Keratinocyte (primary cell): Measurements from ENCODE around the gene MCUB. TPM values are rescaled to one million over a fixed set of nuclear protein-coding genes. Genes with fewer than 3 reads are reported as not detected.

Source experiments
- DNase-seq: peaks from one replicate; pipeline ENCODE4 v3.0.0-alpha.2; 2011; ENCODE audit warnings: low read depth, missing footprints, low spot score
- FAIRE-seq: peaks from 2 replicates; lab custom pipeline; 2011; peaks lifted over from hg19 to GRCh38; lab: Jason Lieb, UNC
- H2AFZ ChIP-seq: 2 replicates; pipeline ENCODE4 v1.6.0; 2012; ENCODE audit warnings: low read length, control low read depth, inconsistent platforms; ENCODE audit not compliant: control insufficient read depth
- H3K27ac ChIP-seq: 2 replicates; pipeline ENCODE4 v1.5.1; 2011; ENCODE audit warnings: low read length; ENCODE audit not compliant: control insufficient read depth, insufficient read depth
- H3K27me3 ChIP-seq: 3 replicates; pipeline ENCODE4 v1.6.0; 2011; ENCODE audit warnings: low read length; ENCODE audit not compliant: control insufficient read depth, insufficient read depth; ENCODE audit errors: extremely low read depth
- H3K36me3 ChIP-seq, 2 experiments: 2 replicates in 1 of 2; 3 replicates in 1 of 2; pipeline ENCODE4 v1.5.1; 2011; ENCODE audit warnings: low read length in 2 of 2, mild to moderate bottlenecking in 1 of 2; ENCODE audit not compliant: control insufficient read depth in 2 of 2, insufficient read depth in 2 of 2; ENCODE audit errors: extremely low read depth in 1 of 2
- H3K4me1 ChIP-seq: 3 replicates; pipeline ENCODE4 v1.5.1; 2011; ENCODE audit warnings: low read length; ENCODE audit not compliant: control insufficient read depth, insufficient read depth; ENCODE audit errors: extremely low read depth
- H3K4me2 ChIP-seq: 3 replicates; pipeline ENCODE4 v1.6.0; 2011; ENCODE audit warnings: low read depth, low read length; ENCODE audit not compliant: control insufficient read depth, insufficient read depth; ENCODE audit errors: extremely low read depth
- H3K4me3 ChIP-seq, 3 experiments: fragments of 200-600 bp in 1 of 3; sonication (generic) in 1 of 3; 2 replicates in 2 of 3; 3 replicates in 1 of 3; pipeline ENCODE4 v1.5.1; 2011 to 2016; ENCODE audit warnings: low read length in 3 of 3, mild to moderate bottlenecking in 3 of 3, control low read depth in 2 of 3, inconsistent platforms in 1 of 3, low read depth in 1 of 3, mixed read lengths in 1 of 3, mixed run types in 1 of 3, moderate library complexity in 1 of 3; ENCODE audit not compliant: control insufficient read depth in 2 of 3, insufficient read depth in 2 of 3; ENCODE audit errors: extremely low read depth in 1 of 3
- H3K79me2 ChIP-seq: 2 replicates; pipeline ENCODE4 v1.6.0; 2012; ENCODE audit warnings: low read length; ENCODE audit not compliant: control insufficient read depth, insufficient read depth
- H3K9ac ChIP-seq: 3 replicates; pipeline ENCODE4 v1.6.0; 2011; ENCODE audit warnings: low read length; ENCODE audit not compliant: control insufficient read depth, insufficient read depth; ENCODE audit errors: extremely low read depth
- H3K9me1 ChIP-seq: 3 replicates; pipeline ENCODE4 v1.6.0; 2011; ENCODE audit warnings: low read length; ENCODE audit not compliant: control insufficient read depth, insufficient read depth; ENCODE audit errors: extremely low read depth
- H3K9me3 ChIP-seq: 2 replicates; pipeline ENCODE4 v1.5.1; 2012; ENCODE audit warnings: low read depth, low read length; ENCODE audit not compliant: control insufficient read depth
- H4K20me1 ChIP-seq: 3 replicates; pipeline ENCODE4 v1.6.0; 2011; ENCODE audit warnings: low read length; ENCODE audit not compliant: control insufficient read depth, insufficient read depth; ENCODE audit errors: extremely low read depth
- CTCF ChIP-seq, 3 experiments: IDR thresholded peaks in 1 of 3; conservative IDR thresholded peaks in 1 of 3; optimal IDR thresholded peaks in 1 of 3; 2 replicates in 2 of 3; 3 replicates in 1 of 3; pipeline versions ENCODE3 to v1.5.1; 2011; ENCODE audit warnings: low read length in 3 of 3, mild to moderate bottlenecking in 3 of 3, moderate library complexity in 2 of 3, control low read depth in 1 of 3, inconsistent platforms in 1 of 3; ENCODE audit not compliant: insufficient read depth in 2 of 3; ENCODE audit errors: extremely low read depth in 1 of 3
- EZH2 ChIP-seq: IDR thresholded peaks from one replicate; pipeline ENCODE4 v1.6.1; 2012; ENCODE audit warnings: inconsistent platforms, mild to moderate bottlenecking, low read length, moderate library complexity
- dilution Hi-C: fragments of 300-500 bp; cut with MboI; formaldehyde crosslinking; loops from one replicate; pipeline ENCODE4 v1.7.0; 2020; ENCODE audit warnings: low sequenced_read_pairs; ENCODE audit not compliant: extremely low pct_ligation_motif_present
- polyA plus RNA-seq, 5 experiments: library from polyadenylated mRNA; depleted of rRNA in 3 of 5; stranded (reverse) in 3 of 5; stranded (forward) in 1 of 5; unstranded in 1 of 5; fragments of >200 nt; gene quantifications; 1 replicate in 1 of 5; 2 replicates in 3 of 5; 3 replicates in 1 of 5; pipeline versions ENCODE4 v1.2.1 to v1.2.3, GENCODE V29; 2011 to 2012; ENCODE audit warnings: missing spikeins in 2 of 5, low read depth in 1 of 5, low replicate concordance in 1 of 5

Gene MCUB
- polyA plus RNA-seq, 1 donor (not counting 4 experiments of a cell fraction or from before 2014, with no cell fraction given) = 20.3 TPM

DNA sequence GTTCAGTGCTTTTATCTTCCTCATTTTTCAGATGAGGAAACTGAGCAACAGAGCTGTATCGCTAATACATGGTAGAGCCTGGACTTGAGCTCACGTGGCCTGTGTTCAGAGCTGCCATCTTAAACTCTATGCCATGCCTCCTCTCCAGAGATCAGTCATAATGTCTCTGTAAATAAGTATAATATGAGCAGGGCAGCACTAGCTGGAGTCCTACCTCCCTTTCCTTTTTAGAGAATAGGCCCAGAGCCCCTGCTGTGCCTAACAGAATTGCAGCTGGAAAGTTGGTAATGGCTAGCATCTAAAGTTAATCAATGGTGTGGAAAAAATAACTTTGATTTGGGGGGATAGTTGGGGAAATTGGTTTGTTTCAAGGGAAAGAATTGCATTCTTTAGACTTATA, 122.8 kb downstream of the MCUB start:
- Histone ChIP-seq H3K79me2 (no peaks in the 10 kb centered on the region), H3K9ac (no peak overlapping the region), H2AFZ (no peak overlapping the region), H3K36me3 (peaks cover 0 to 3% of the 10 kb centered on the region in 2 experiments), H3K9me1 (no peaks in the 10 kb centered on the region), H3K4me3 (no peak overlapping the region), H4K20me1 (no peaks in the 10 kb centered on the region), H3K4me2 (no peak overlapping the region), H3K27ac (no peak overlapping the region), H3K4me1 (no peaks in the 10 kb centered on the region), H3K9me3 (no peaks in the 10 kb centered on the region), H3K27me3 (no peaks in the 10 kb centered on the region)
- dilution Hi-C loops = no loop called here
- FAIRE-seq (no peak), DNase-seq (no peak)
- TF ChIP-seq EZH2 = no peak
- TF ChIP-seq CTCF (optimal IDR thresholded peaks at IDR 0.05 in 1 of 3, IDR thresholded peaks at IDR 0.05 in 1 of 3, conservative IDR thresholded peaks at IDR 0.05 in 1 of 3; ENCODE audit: extremely low read depth in 1 of 3, insufficient read depth in 2 of 3, low read length in 3 of 3) = no peak

DNA sequence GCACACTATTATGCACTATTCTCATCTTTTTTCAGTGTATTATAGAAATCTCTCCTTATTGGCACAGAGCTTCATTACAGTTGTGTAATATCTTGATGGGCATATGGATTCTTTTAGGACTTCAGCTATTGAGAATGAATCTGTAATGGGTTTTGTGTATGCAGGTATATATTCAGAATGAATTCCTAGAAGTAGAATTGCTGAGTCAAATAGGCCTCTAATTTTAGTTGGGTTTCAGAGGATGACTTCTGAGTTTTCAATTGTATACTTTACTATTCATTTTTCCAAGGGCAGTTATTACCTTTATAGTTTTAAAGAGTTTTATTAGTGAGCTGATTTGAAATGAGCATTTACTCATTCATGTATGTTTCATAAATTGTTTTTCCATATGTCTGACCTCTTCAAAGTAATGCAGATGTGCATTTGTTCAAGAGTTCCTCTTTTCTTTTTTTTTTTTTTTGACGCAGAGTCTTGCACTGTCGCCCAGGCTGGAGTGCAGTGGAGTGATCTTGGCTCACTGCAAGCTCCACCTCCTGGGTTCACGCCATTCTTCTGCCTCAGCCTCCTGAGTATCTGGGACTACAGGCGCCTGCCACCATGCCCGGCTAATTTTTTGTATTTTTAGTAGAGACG, 123.7 kb downstream of the MCUB start:
- dilution Hi-C loops = no loop called here
- no peaks in the 10 kb centered on the region for H3K9me1 ChIP-seq
- H3K27ac ChIP-seq = no peak overlapping the region
- H3K79me2 ChIP-seq = no peaks in the 10 kb centered on the region
- peaks cover 0 to 3% of the 10 kb centered on the region in 2 experiments for H3K36me3 ChIP-seq
- no peak overlapping the region for H3K4me2 ChIP-seq
- TF ChIP-seq EZH2 (no peak), CTCF (optimal IDR thresholded peaks at IDR 0.05 in 1 of 3, IDR thresholded peaks at IDR 0.05 in 1 of 3, conservative IDR thresholded peaks at IDR 0.05 in 1 of 3; ENCODE audit: extremely low read depth in 1 of 3, insufficient read depth in 2 of 3, low read length in 3 of 3) (no peak)
- H3K9ac ChIP-seq = no peak overlapping the region
- FAIRE-seq = no peak
- H3K27me3 ChIP-seq = no peaks in the 10 kb centered on the region
- H2AFZ ChIP-seq = no peak overlapping the region
- H3K4me3 ChIP-seq = no peak overlapping the region
- no peaks in the 10 kb centered on the region for H3K9me3 ChIP-seq
- no peaks in the 10 kb centered on the region for H3K4me1 ChIP-seq
- no peak for DNase-seq
- no peaks in the 10 kb centered on the region for H4K20me1 ChIP-seq
